ENCODE results near the gene SHISA7.

- TF ChIP-seq CTCF (IDR thresholded peaks at IDR 0.05) (no peak), POLR2A (IDR thresholded peaks at IDR 0.05) (no peak)
These were observed 13.2 kb upstream of the SHISA7 start for GRCh38 chr19:55456347-55456746.
